ENCODE measurements around the gene SYTL1.
A peak's percentile ranks its signal among the peaks of the same experiment; 100 is the strongest.

The SYTL1 gene

DNA sequence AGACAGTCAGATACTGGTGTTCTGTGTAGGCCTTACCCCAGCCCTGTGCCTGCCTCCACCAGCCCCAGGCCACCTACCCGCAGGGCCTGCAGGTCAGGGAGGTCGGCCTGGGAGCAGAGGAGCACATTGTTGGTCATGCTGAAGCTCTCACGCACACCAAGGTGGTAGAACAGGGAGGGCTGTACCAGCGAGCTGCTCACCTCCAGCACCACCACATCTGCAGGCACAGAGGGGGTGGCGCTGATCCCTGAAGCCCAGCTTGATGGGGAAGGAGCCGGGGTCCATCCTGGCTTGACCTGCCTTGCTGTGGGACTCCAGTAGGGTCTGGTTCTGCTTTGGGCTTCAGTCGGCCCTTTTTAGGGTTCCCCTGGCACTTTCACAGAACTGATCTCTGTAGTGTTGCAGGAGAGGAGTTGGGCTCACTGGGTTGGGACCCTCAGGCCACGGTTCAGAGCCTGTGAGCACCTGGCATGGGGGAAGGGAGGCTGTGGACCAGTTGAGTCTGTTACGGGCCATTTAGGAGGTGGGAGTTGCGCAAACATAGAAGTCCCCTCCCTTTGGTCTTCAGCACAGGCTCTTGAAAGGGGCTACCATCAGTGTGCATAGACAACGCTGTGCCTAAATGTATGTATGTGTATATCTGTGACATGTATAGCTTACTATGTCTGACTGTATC is 23.0 kb downstream of the SYTL1 start:
- DNase-seq (ENCODE audit: low read depth in 2 of 2) = no peak

DNA sequence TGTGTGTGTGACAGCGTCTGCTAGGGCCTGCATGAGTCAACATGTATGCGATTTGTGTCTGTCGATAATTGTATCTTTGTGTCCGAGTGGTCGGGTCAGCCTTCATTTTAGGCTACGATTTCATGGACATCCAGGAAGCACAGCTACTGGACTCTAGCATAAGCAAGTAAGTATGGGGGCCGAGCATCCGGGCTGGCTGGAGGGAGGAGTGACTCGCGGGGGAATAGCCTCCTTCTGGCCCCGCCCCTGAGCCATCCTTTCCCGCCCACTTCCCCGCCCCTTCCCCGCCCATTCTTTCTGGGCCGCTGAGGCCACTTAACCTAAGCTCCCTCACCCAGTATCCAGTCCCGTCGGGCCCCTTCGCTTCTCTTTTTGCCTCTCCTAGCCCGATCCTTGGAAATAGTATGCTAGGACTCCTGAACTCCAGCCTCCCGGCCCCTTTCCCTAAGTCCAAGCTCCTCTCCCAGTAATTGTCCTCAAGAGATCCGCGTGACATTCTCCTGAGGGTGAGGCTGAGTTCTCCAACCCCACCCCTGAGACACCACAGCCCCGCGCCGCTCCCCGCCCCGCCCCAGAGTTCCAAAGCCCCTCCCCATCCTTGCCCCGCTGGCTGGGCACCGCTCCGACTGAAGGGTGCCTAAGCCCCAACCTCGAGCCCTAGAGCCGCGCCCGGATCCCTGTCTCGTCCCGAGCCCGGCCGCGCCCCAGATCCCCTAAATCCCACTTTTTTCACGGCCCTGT is 23.7 kb downstream of the SYTL1 start:
- DNase-seq (ENCODE audit: low read depth in 2 of 2) = peak; percentile 52 to 55

DNA sequence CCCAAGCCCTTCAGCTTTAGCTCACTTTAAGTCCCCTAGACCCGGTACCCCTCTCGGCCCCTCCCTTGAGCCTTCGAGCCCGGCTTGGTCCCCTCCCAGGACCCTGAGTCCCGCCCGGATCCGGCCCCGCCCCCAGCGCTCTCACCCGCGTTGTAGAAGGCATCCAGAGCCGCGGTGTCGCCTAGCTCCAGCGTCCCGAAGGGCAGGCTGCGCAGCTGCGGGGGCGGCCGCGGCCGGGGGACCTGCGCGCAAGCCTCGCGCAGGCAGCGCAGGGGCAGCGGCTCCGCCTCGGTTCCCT is 24.2 kb downstream of the SYTL1 start:
- peak in 1 of 2 donors; percentile 42 for DNase-seq (ENCODE audit: low read depth in 2 of 2)

GRCh38 chr1:27366411-27367159 is 24.8 kb downstream of the SYTL1 start, which contains the start of gene MAP3K6:
Gene MAP3K6, minus strand, starts transcription at chr1:27366961. Its CDS starts 364 bp downstream, at chr1:27366597.
- no peak for DNase-seq (ENCODE audit: low read depth in 2 of 2)

DNA sequence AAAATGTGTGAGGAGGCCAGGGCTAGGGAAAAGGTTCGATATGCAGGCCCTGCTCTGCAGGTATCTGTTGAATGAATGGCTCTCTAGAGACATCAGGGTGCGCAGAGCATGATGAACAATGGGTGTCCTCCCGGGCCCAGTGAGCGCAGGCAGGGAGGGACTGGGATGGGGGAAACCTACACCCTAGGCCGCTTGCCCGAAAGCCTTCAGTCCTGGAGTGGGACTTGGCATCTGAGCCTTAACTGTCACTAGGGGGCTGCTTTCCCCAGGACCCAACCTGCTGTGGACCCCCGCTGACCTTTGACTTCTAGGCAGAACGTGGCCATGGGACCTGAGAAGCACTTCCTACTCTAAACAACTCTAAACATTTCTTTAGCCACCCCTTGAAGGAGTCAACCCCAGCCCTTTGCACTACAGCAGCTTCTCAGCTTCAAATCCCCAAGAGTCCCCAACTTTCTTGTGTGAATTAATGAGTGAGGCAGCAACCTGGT is 25.4 kb downstream of the SYTL1 start:
- no peak for DNase-seq (ENCODE audit: low read depth in 2 of 2)

- DNase-seq (ENCODE audit: low read depth in 2 of 2) = no peak
Measured at GRCh38 chr1:27368869-27369582, 27.2 kb downstream of the SYTL1 start.

DNA sequence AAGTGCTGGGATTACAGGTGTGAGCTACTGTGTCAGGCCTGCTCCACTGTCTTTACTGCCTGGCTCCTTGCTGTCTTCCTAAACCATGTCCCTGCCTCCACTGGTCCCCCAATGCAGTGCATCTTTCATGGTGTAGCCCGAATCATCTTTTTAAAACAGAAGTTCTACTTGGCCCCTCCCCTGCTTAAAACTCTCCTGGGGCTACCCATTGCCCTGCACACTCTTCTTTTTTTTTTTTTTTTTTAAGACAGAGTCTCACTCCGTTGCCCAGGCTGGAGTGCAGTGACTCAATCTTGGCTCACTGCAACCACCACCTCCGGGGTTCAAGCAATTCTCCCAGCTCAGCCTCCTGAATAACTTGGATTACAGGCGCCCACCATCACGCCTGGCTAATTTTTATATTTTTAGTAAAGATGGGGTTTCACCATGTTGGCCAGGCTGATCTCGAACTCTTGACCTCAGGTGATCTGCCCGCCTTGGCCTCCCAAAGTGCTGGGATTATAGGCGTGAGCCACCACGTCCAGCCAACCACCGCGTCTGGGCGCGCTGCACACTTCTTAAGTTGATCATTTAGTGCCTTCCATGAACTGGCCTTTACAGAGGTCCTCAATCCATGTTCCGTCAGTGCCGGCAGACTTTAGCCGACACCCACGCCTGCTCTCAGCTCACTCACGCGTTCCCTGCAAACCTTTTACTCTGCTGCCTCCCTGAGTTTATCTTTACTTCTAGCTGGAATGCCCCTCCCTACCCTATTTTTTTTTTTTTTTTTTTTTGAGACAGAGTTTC is 30.4 kb downstream of the SYTL1 start:
- no peak for DNase-seq (ENCODE audit: low read depth in 2 of 2)

GRCh38 chr1:27372808-27373690 is 31.2 kb downstream of the SYTL1 start:
- no peak for DNase-seq (ENCODE audit: low read depth in 2 of 2)

DNA sequence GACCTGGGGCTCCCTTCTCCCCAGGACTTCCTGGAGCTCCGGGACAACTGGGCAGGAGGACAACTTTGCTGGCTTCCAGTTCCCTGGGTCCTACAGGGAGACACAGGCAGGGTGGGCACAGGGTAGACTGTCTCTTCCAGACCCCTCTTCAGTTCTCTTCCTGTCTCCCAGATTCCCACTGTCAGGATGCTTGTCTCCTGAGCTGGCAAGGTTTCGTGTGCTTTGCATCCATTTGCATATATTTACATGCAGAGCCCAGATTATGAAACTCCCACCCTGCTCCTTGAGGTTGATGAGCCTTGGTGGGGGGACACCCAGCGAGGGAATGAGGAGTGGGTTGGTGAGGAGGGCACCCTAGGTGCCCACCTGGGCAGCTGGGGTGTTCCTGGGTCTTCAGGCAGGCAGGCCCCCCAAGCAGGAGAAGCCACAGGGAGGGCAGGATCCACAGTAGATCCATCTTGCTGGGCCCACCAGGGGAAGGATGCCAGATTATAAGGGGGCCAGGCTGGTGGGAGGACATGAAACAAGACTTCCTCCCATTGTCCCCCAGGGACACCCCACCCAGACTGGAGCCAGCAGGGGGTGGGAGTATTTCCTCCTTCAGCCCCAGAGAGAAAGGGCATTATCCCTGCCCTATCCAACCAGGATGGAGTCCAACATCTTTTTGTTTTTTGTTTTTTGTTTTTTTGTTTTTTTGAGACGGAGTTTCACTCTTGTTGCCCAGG is 32.7 kb downstream of the SYTL1 start, which contains the start of gene FCN3:
Gene FCN3, minus strand, starts transcription at position 463 of the 725 bp plus-strand sequence. Its CDS starts 6 bp downstream, at position 457.
- no peak for DNase-seq (ENCODE audit: low read depth in 2 of 2)

GRCh38 chr1:27377760-27378495 is 36.1 kb downstream of the SYTL1 start:
- no peak for DNase-seq (ENCODE audit: low read depth in 2 of 2)

- DNase-seq (ENCODE audit: low read depth in 2 of 2) = no peak
Measured at GRCh38 chr1:27379564-27380122, 37.8 kb downstream of the SYTL1 start.

GRCh38 chr1:27380224-27380623 is 38.4 kb downstream of the SYTL1 start:
- no peak for DNase-seq (ENCODE audit: low read depth in 2 of 2)

- no peak for DNase-seq (ENCODE audit: low read depth in 2 of 2)
Measured at GRCh38 chr1:27380766-27381733, 39.2 kb downstream of the SYTL1 start.

GRCh38 chr1:27381969-27382762 is 40.3 kb downstream of the SYTL1 start:
- no peak for DNase-seq (ENCODE audit: low read depth in 2 of 2)

DNA sequence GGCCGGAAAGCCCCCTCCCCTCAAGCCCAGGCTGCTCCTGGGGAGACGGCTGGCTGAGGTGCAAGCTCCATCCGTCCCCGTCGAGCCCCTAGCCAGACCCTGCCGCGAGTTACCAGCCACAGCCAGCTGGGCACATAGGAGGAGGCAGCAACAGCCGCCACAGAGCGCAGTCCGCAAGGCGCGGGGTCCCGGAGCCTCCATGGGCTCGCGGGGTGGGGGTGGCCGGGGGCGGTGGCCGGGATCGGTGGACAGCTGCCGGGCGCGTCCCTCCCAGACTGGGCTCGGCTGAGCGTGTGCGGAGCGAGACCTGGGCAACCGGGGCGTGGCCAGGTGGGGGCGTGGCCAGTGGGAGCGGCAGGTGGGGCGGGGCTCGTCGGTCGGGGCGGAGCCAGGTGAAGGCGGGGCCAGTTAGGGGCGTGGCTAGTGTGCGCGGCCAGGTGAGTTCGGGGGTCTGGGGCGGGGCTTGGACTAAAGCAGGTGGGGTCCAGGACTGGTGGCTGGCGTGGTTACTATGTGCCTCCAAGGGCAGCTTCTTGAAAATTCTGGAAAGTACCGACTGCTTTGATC is 41.3 kb downstream of the SYTL1 start, which contains the start of gene CD164L2:
Gene CD164L2, minus strand, starts transcription at position 295 of the 567 bp plus-strand sequence. Its CDS starts 94 bp downstream, at position 201.
- no peak for DNase-seq (ENCODE audit: low read depth in 2 of 2)

DNA sequence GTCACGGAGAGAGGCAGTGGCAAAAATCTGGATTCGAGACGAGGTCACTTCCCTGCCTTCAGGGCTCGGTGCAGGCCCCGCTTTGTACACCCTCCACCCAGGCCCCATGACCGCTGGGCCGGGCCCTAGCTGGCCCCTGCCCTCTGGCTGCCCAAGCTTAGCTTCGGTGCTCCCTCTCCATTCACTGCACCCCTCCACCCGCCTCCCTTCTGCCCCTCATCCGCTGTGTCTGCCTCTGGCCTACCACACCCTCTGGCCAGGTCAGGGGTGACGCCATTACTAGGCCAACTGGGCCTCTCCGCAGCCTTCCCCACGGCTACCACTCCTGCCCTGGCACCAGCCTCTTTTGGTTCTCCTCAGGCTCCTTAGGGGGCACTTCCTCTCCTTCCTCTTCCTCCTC is 41.8 kb downstream of the SYTL1 start:
- DNase-seq (ENCODE audit: low read depth in 2 of 2) = no peak
